Effector memory CD8-positive, alpha-beta T cell (primary cell): ENCODE data around the gene CLP1.
A peak's percentile ranks its signal among the peaks of the same experiment; 100 is the strongest.
"Not testable (repeated sequence)": the region's sequence is repeated elsewhere in the genome, so short reads cannot be mapped to it uniquely, and the experiment has no call there.

Experiments used
- ATAC-seq: fragments of 150-1000 bp; cut with Tn5 transposase; replicated peaks from 2 replicates; pipeline ENCODE4 v1.10.0; 2021; ENCODE audit warnings: mild to moderate bottlenecking, moderate library complexity
- DNase-seq, 3 experiments: peaks; one replicate each; pipeline ENCODE4 v3.0.0; 2021
- H3K27ac Mint-ChIP-seq, 2 donors: one replicate each; pipeline ENCODE4 v1.8.0; 2022; ENCODE audit warnings: mild to moderate bottlenecking in 2 of 2, mixed read lengths in 2 of 2, moderate library complexity in 2 of 2
- H3K27me3 Mint-ChIP-seq, 2 donors: one replicate each; pipeline ENCODE4 v1.8.0; 2022; ENCODE audit warnings: mixed read lengths in 2 of 2
- H3K36me3 Mint-ChIP-seq: one replicate; pipeline ENCODE4 v1.8.0; 2022; ENCODE audit warnings: mild to moderate bottlenecking, moderate library complexity, mixed read lengths; ENCODE audit not compliant: insufficient read depth
- H3K4me1 Mint-ChIP-seq, 2 donors: one replicate each; pipeline ENCODE4 v1.8.0; 2022; ENCODE audit warnings: low read depth in 2 of 2, mixed read lengths in 2 of 2
- H3K4me3 Mint-ChIP-seq, 2 donors: one replicate each; pipeline ENCODE4 v1.8.0; 2022; ENCODE audit warnings: mild to moderate bottlenecking in 2 of 2, mixed read lengths in 2 of 2, moderate library complexity in 2 of 2
- H3K9me3 Mint-ChIP-seq, 2 donors: one replicate each; pipeline ENCODE4 v1.8.0; 2022; ENCODE audit warnings: mixed read lengths in 2 of 2

Gene CLP1

GRCh38 chr11:57656885-57657193, 723 bp upstream of the CLP1 start:
- no peaks in the 10 kb centered on the region for H3K27me3 Mint-ChIP-seq

DNA sequence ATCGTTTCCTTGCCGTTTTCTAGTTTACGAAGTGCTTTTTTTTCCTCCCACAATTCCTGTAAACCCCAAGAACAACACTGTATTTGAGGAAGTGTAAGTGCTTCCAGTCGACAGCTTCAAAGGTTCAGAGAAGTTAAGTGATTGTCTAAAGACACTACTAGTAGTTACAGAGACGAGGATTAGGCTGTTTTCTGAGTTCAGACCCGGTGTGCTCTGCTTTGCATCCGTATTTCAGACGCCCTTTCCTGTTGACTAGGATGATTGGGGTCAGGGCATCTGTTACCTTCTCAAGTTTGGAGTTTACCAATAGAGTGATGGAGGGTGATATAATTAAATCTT, 430 bp downstream of the CLP1 start:
- Mint-ChIP-seq H3K36me3 (peaks cover 42% of the 10 kb centered on the region), H3K9me3 (no peaks in the 10 kb centered on the region), H3K27ac (peak overlapping the region; percentile 86 to 96), H3K4me3 (peak overlapping the region; percentile 96 to 98), H3K4me1 (peaks cover 21 to 26% of the 10 kb centered on the region in 2 donors), H3K27me3 (no peaks in the 10 kb centered on the region)
- DNase-seq (no peak), ATAC-seq (peak; percentile 28)

More at GRCh38 chr11:57656885-57657193, 723 bp upstream of the CLP1 start:
- Mint-ChIP-seq H3K4me1 (peaks cover 21 to 25% of the 10 kb centered on the region in 2 donors), H3K4me3 (peak overlapping the region; percentile 96 to 98), H3K9me3 (no peaks in the 10 kb centered on the region), H3K27ac (peak overlapping the region; percentile 86 to 96), H3K36me3 (peaks cover 35% of the 10 kb centered on the region)
- ATAC-seq, result no peak
- DNase-seq, result no peak

DNA sequence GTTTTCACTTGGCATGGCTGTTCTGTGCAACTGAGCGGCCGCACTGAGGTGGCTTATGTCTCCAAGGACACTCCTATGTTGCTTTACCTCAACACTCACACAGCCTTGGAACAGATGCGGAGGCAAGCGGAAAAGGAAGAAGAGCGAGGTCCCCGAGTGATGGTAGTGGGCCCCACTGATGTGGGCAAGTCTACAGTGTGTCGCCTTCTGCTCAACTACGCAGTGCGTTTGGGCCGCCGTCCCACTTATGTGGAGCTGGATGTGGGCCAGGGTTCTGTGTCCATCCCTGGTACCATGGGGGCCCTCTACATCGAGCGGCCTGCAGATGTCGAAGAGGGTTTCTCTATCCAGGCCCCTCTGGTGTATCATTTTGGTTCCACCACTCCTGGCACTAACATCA, 2.1 kb downstream of the CLP1 start:
- ATAC-seq, result no peak
- no peaks in the 10 kb centered on the region for H3K27me3 Mint-ChIP-seq
- peak overlapping the region in 1 of 2 donors; percentile 56 for H3K27ac Mint-ChIP-seq
- peaks cover 20 to 24% of the 10 kb centered on the region in 2 donors for H3K4me1 Mint-ChIP-seq
- H3K36me3 Mint-ChIP-seq, result peaks cover 42% of the 10 kb centered on the region
- no peaks in the 10 kb centered on the region for H3K9me3 Mint-ChIP-seq
- H3K4me3 Mint-ChIP-seq, result no peak overlapping the region
- DNase-seq, result no peak

GRCh38 chr11:57662893-57663292, 5.3 kb downstream of the CLP1 start:
- Mint-ChIP-seq H3K27ac (no peak overlapping the region), H3K4me1 (peaks cover 18 to 19% of the 10 kb centered on the region in 2 donors), H3K36me3 (peaks cover 53% of the 10 kb centered on the region), H3K9me3 (no peaks in the 10 kb centered on the region), H3K27me3 (no peaks in the 10 kb centered on the region), H3K4me3 (no peak overlapping the region)
- DNase-seq (no peak), ATAC-seq (no peak)

GRCh38 chr11:57663975-57664374, 6.4 kb downstream of the CLP1 start:
- H3K4me1 Mint-ChIP-seq, result peaks cover 14 to 19% of the 10 kb centered on the region in 2 donors
- no peaks in the 10 kb centered on the region for H3K9me3 Mint-ChIP-seq
- no peak for DNase-seq
- H3K27ac Mint-ChIP-seq, result no peak overlapping the region
- no peak overlapping the region for H3K4me3 Mint-ChIP-seq
- no peaks in the 10 kb centered on the region for H3K27me3 Mint-ChIP-seq
- no peak for ATAC-seq
- peaks cover 61% of the 10 kb centered on the region for H3K36me3 Mint-ChIP-seq

DNA sequence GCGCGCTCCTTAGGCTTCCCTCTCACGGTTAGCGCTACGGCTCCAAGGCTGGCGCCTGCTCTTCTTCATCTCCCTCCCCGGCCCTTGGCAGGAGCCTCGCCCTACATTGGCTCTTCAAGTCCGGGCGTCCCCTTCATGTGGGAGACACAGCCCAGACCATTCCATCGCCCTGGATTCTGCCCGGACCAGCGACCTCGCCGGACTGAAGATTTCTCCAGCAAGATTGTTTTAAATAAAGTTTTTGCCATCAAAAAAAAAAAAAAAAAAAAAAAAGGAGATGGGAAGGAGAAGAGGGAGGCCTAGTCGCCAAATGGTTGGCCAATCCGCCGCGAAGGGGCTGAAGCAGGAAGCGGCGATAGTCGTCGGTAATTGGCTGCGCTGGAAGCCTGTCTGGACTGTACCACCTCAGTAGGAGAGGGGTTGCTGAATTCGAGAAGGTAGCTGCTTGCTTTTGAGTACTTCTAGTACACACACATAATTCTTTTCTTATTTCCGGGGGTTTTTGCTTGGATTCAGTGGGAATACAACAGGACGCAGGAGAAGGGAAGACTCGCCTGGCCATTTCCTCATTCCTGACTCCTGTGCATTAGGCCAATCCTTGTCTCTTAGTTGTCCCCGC, 9.7 kb downstream of the CLP1 start:
- peak in 2 of 3 experiments; percentile 86 to 91 for DNase-seq
- H3K4me1 Mint-ChIP-seq, result peaks cover 32 to 34% of the 10 kb centered on the region in 2 donors
- ATAC-seq, result peak; percentile 67
- H3K27ac Mint-ChIP-seq, result peak overlapping the region; percentile 98 to 99
- H3K36me3 Mint-ChIP-seq, result peaks cover 41% of the 10 kb centered on the region
- peak overlapping the region; percentile 98 to 99 for H3K4me3 Mint-ChIP-seq
- no peaks in the 10 kb centered on the region for H3K27me3 Mint-ChIP-seq
- no peaks in the 10 kb centered on the region for H3K9me3 Mint-ChIP-seq

DNA sequence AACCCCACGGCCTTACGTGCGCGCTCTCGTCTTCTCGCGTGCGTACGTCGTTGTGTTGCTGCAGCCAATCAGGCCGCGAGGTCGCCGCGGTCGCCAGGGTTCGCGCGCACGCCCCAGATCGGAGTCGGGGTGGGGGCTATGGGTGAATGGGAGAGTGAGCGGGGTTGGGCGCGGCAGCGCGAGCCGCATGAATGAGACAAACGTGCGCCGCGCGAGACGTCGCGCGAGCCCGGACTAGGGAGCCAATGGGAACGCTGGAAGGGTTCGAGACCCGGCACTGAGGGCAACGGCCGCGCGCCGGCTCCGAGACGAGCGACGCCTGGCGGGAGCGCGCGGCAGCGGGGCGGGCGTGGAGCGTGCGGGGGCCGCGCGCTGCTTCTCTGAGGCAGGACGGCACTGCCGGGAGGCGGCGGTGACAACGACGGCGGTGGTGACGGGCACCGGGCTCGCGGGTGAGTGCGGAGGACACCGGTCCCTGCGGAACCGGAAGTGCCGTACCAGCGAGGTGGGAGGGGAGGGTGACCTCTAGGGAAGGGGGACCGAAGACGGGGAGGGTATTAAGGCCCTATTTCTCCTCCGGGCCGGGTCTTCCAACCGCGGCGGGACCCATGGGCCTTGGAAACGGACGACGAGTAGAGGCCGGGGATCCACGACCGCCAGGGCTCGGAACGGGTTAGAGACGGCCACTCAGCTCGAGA, 10.3 kb downstream of the CLP1 start, which contains the start of gene ZDHHC5:
ZDHHC5 (plus strand) TSS at position 379 of the 698 bp plus-strand sequence. CDS start 4,977 bp downstream, outside the sequence.
- ATAC-seq (peak; percentile 80), DNase-seq (peak; percentile 99)
- Mint-ChIP-seq H3K36me3 (peaks cover 40% of the 10 kb centered on the region), H3K27me3 (no peaks in the 10 kb centered on the region), H3K4me3 (peak within 1 kb of the TSS; percentile 98 to 99), H3K4me1 (peaks cover 32 to 37% of the 10 kb centered on the region in 2 donors), H3K27ac (peak within 1 kb of the TSS; percentile 98 to 99), H3K9me3 (no peaks in the 10 kb centered on the region)

DNA sequence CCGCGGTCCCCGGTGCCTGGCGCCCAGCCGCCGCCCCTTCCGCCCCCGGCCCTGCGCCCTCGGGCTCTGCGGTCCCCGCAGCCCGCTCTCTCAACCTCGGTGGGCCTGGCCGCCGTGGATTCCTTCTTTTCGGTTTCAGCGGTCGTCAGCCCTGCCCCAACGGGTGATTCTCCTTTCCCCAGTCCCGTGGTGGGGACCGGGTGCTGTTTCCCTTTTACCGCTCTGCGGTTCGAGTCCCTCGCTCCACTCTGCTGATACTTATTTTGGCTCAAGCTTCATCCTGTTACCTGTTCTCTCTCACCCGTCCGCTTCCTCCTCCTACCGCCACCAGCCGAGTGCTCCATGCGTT, 10.8 kb downstream of the CLP1 start:
- peaks cover 35 to 42% of the 10 kb centered on the region in 2 donors for H3K4me1 Mint-ChIP-seq
- H3K4me3 Mint-ChIP-seq, result peak overlapping the region; percentile 98 to 99
- no peaks in the 10 kb centered on the region for H3K27me3 Mint-ChIP-seq
- ATAC-seq (peak; percentile 1), DNase-seq (peak in 1 of 3 experiments; percentile 47)
- peak overlapping the region; percentile 98 to 99 for H3K27ac Mint-ChIP-seq
- peaks cover 45% of the 10 kb centered on the region for H3K36me3 Mint-ChIP-seq
- H3K9me3 Mint-ChIP-seq, result no peaks in the 10 kb centered on the region

DNA sequence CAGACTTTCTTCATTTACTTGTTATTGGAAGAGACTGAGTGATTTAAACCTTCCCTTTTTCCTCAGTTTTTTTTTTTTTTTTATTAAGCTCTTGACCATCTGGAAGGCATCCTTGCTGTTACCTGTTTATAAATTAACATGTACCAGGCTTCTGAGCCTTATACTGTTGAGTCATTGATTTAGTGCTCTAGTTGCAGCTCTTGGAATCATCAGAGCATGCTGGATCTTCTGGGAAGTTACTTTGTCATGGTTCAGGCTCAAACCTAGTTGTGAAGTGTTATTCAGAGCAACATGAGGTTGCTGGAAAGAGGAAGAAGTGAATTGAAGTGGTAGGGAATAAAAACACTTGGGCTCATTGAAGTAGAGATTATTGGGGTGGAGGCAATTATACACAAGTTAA, 16.7 kb downstream of the CLP1 start:
- H3K4me3 Mint-ChIP-seq, result no peak overlapping the region
- H3K27ac Mint-ChIP-seq, result peak overlapping the region in 1 of 2 donors; percentile 22
- no peaks in the 10 kb centered on the region for H3K27me3 Mint-ChIP-seq
- no peaks in the 10 kb centered on the region for H3K9me3 Mint-ChIP-seq
- H3K4me1 Mint-ChIP-seq, result peaks cover 48 to 49% of the 10 kb centered on the region in 2 donors
- DNase-seq (no peak), ATAC-seq (no peak)
- peaks cover 65% of the 10 kb centered on the region for H3K36me3 Mint-ChIP-seq

GRCh38 chr11:57675176-57675941, 17.8 kb downstream of the CLP1 start:
- ATAC-seq (no peak), DNase-seq (no peak)
- Mint-ChIP-seq H3K4me3 (peak overlapping the region in 1 of 2 donors; percentile 32), H3K27me3 (no peaks in the 10 kb centered on the region), H3K36me3 (peaks cover 73% of the 10 kb centered on the region), H3K9me3 (no peaks in the 10 kb centered on the region), H3K27ac (peak overlapping the region; percentile 22 to 46), H3K4me1 (peaks cover 43 to 50% of the 10 kb centered on the region in 2 donors)

DNA sequence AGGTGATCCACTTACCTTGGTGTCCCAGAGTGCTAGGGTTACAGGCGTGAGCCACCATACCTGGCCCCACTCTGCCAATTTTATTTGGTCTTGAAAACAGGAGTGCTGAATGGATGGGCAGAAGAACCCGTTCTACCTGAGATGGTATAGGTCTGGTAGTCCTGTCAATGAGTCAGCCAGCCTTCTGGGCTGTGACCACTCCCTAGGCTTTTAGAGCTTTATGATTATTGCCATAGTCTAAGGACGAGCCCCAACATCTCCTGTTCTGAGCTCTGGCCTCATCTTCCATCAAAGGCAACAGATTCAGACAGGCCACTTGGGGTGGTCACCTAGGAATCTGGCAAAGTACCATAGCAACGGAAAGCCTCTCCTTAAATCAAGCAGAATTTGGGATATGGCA, 21.8 kb downstream of the CLP1 start:
- H3K27ac Mint-ChIP-seq, result no peak overlapping the region
- H3K27me3 Mint-ChIP-seq, result no peaks in the 10 kb centered on the region
- ATAC-seq (no peak), DNase-seq (no peak)
- H3K36me3 Mint-ChIP-seq, result peaks cover 66% of the 10 kb centered on the region
- H3K4me3 Mint-ChIP-seq, result no peak overlapping the region
- H3K9me3 Mint-ChIP-seq, result no peaks in the 10 kb centered on the region
- H3K4me1 Mint-ChIP-seq, result peaks cover 37 to 56% of the 10 kb centered on the region in 2 donors

GRCh38 chr11:57680552-57680874, 23.0 kb downstream of the CLP1 start:
- H3K4me3 Mint-ChIP-seq, result no peak overlapping the region
- peak overlapping the region; percentile 75 to 88 for H3K27ac Mint-ChIP-seq
- no peak for ATAC-seq
- H3K9me3 Mint-ChIP-seq, result no peaks in the 10 kb centered on the region
- peaks cover 31 to 52% of the 10 kb centered on the region in 2 donors for H3K4me1 Mint-ChIP-seq
- DNase-seq, result no peak
- H3K36me3 Mint-ChIP-seq, result peaks cover 70% of the 10 kb centered on the region
- H3K27me3 Mint-ChIP-seq, result no peaks in the 10 kb centered on the region

DNA sequence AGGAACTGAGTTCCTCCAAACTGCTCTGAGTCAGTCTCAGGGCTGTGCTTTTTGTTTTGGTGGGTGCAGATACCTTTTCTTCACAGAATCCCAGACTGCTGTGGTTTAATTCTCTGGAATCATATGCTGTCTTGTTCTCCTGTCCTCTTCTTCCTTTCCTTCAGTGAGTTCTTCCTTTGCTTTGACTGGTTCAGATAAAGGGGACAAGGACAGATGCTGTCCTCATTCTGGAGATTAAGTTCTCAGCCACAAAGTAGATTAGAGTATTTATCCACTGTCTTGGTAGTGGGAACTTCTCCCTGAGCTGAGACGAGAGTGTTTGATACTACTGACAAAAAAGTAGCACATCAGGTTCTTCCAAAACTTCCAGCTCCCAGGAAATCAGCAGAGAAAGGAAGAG, 23.6 kb downstream of the CLP1 start:
- Mint-ChIP-seq H3K36me3 (peaks cover 72% of the 10 kb centered on the region), H3K27me3 (no peaks in the 10 kb centered on the region), H3K27ac (peak overlapping the region; percentile 83 to 88), H3K4me1 (peaks cover 26 to 45% of the 10 kb centered on the region in 2 donors), H3K9me3 (no peaks in the 10 kb centered on the region), H3K4me3 (no peak overlapping the region)
- no peak for DNase-seq
- no peak for ATAC-seq

DNA sequence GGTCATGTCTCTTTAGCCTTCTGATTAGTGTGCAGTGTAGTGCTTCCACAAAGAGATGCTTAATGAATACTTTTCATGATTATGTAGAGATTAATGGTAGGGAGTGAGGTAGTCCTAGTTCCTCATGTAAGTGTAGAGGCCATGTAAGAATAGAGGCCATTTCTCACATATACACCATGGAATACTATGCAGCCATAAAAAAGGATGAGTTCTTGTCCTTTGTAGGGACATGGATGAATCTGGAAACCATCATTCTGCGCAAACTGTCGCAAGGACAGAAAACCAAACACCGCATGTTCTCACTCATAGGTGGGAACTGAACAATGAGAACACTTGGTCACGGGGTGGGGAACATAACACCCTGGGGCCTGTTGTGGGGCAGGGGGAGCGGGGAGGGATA, 32.9 kb downstream of the CLP1 start:
- not testable (repeated sequence) for H3K4me1 Mint-ChIP-seq, H3K27me3 Mint-ChIP-seq, H3K9me3 Mint-ChIP-seq, DNase-seq, H3K27ac Mint-ChIP-seq, H3K4me3 Mint-ChIP-seq, ATAC-seq
- H3K36me3 Mint-ChIP-seq, result peaks cover 89% of the 10 kb centered on the region
